Neutrophil (primary cell): ENCODE data around the gene ASTN2.

ENCODE experiments used
- H3K27ac ChIP-seq: fragments of 200-600 bp; sonication (generic); 2 replicates; pipeline ENCODE4 v1.5.1; 2016; ENCODE audit warnings: mild to moderate bottlenecking, moderate library complexity
- H3K27me3 ChIP-seq: fragments of 200-600 bp; sonication (generic); 2 replicates; pipeline ENCODE4 v1.6.0; 2016; ENCODE audit warnings: mild to moderate bottlenecking
- H3K36me3 ChIP-seq: fragments of 200-600 bp; sonication (generic); 2 replicates; pipeline ENCODE4 v1.5.1; 2017
- H3K4me1 ChIP-seq, 2 experiments: fragments of 200-600 bp in 1 of 2; sonication (generic) in 1 of 2; 1 replicate in 1 of 2; 2 replicates in 1 of 2; pipeline versions ENCODE4 v1.5.1 to v1.6.1; 2013 to 2016; ENCODE audit warnings: low read depth in 1 of 2, low read length in 1 of 2, mild to moderate bottlenecking in 1 of 2, moderate library complexity in 1 of 2; ENCODE audit not compliant: control insufficient read depth in 1 of 2, insufficient read depth in 1 of 2
- H3K4me3 ChIP-seq, 2 experiments: fragments of 200-600 bp in 1 of 2; sonication (generic) in 1 of 2; 1 replicate in 1 of 2; 2 replicates in 1 of 2; pipeline ENCODE4 v1.5.1; 2013 to 2016; ENCODE audit warnings: low read depth in 1 of 2, low read length in 1 of 2, mild to moderate bottlenecking in 1 of 2, moderate library complexity in 1 of 2
- H3K9me3 ChIP-seq: fragments of 200-600 bp; sonication (generic); 2 replicates; pipeline ENCODE4 v1.5.1; 2016
- CTCF ChIP-seq: fragments of 200-600 bp; sonication (generic); IDR thresholded peaks from 2 replicates; pipeline ENCODE4 v1.5.1; 2016; ENCODE audit warnings: antibody characterized with exemption

ASTN2 gene

GRCh38 chr9:116574027-116574679, 840.7 kb downstream of the ASTN2 start:
- Histone ChIP-seq H3K36me3 (no peaks in the 10 kb centered on the region), H3K27ac (no peak overlapping the region), H3K27me3 (no peaks in the 10 kb centered on the region), H3K4me1 (no peaks in the 10 kb centered on the region), H3K4me3 (no peak overlapping the region), H3K9me3 (no peaks in the 10 kb centered on the region)
- no peak for TF ChIP-seq CTCF

GRCh38 chr9:116572095-116572748, 842.6 kb downstream of the ASTN2 start:
- H3K4me3 ChIP-seq: no peak overlapping the region

GRCh38 chr9:116569111-116569510, 845.7 kb downstream of the ASTN2 start:
- no peaks in the 10 kb centered on the region for H3K4me1 ChIP-seq
- TF ChIP-seq CTCF: no peak
- H3K27ac ChIP-seq: no peak overlapping the region
- H3K4me3 ChIP-seq: no peak overlapping the region
- H3K9me3 ChIP-seq: no peaks in the 10 kb centered on the region
- no peaks in the 10 kb centered on the region for H3K36me3 ChIP-seq
- H3K27me3 ChIP-seq: no peaks in the 10 kb centered on the region

More at GRCh38 chr9:116572095-116572748, 842.6 kb downstream of the ASTN2 start:
- no peaks in the 10 kb centered on the region for H3K9me3 ChIP-seq
- H3K27me3 ChIP-seq: no peaks in the 10 kb centered on the region
- no peaks in the 10 kb centered on the region for H3K4me1 ChIP-seq
- no peaks in the 10 kb centered on the region for H3K36me3 ChIP-seq
- no peak overlapping the region for H3K27ac ChIP-seq
- no peak for TF ChIP-seq CTCF

- Histone ChIP-seq H3K36me3 (no peaks in the 10 kb centered on the region), H3K4me3 (no peak overlapping the region), H3K4me1 (no peaks in the 10 kb centered on the region), H3K27ac (no peak overlapping the region), H3K27me3 (no peaks in the 10 kb centered on the region), H3K9me3 (no peaks in the 10 kb centered on the region)
- no peak for TF ChIP-seq CTCF
These were observed 848.0 kb downstream of the ASTN2 start for GRCh38 chr9:116566677-116567488.

GRCh38 chr9:116565986-116566385, 848.9 kb downstream of the ASTN2 start:
- Histone ChIP-seq H3K4me1 (no peaks in the 10 kb centered on the region), H3K36me3 (no peaks in the 10 kb centered on the region), H3K27me3 (no peaks in the 10 kb centered on the region), H3K9me3 (no peaks in the 10 kb centered on the region), H3K4me3 (no peak overlapping the region), H3K27ac (no peak overlapping the region)
- no peak for TF ChIP-seq CTCF
